A549 (cell line): ENCODE data around the gene ADCYAP1R1.
A peak's percentile ranks its signal among the peaks of the same experiment; 100 is the strongest.

ENCODE experiments used
- BHLHE40 ChIP-seq: IDR thresholded peaks from 2 replicates; pipeline ENCODE4 v1.6.1; 2012; ENCODE audit warnings: low read depth, low read length, inconsistent platforms
- CEBPB ChIP-seq, 2 experiments: fragments of >200 bp in 1 of 2; sonication (Bioruptor Twin) in 1 of 2; formaldehyde crosslinking in 1 of 2; IDR thresholded peaks; 2 replicates each; pipeline ENCODE4 v1.6.1; 2012 to 2016
- EP300 ChIP-seq, 2 experiments: fragments of >200 bp; sonication (Bioruptor Twin); formaldehyde crosslinking; IDR thresholded peaks; 2 replicates in 1 of 2; 3 replicates in 1 of 2; pipeline ENCODE4 v1.6.1; 2016 to 2017
- KDM5A ChIP-seq: fragments of 200-600 bp; sonication (generic); IDR thresholded peaks from 2 replicates; pipeline ENCODE4 v1.6.1; 2016; ENCODE audit warnings: antibody characterized with exemption, mild to moderate bottlenecking
- MAFK ChIP-seq: fragments of 450-650 bp; IDR thresholded peaks from 2 replicates; pipeline ENCODE4 v1.6.1; 2014; ENCODE audit not compliant: partially characterized antibody
- MAZ ChIP-seq: fragments of 150-350 bp; IDR thresholded peaks from 2 replicates; pipeline ENCODE4 v1.6.1; 2014; ENCODE audit warnings: antibody characterized with exemption, low read depth, low read length, borderline replicate concordance
- POLR2A ChIP-seq: IDR thresholded peaks from 2 replicates; pipeline ENCODE4 v1.6.1; 2012; ENCODE audit warnings: mild to moderate bottlenecking, low read length
- RAD21 ChIP-seq, 2 experiments: fragments of >200 bp in 1 of 2; sonication (Bioruptor Twin) in 1 of 2; formaldehyde crosslinking in 1 of 2; IDR thresholded peaks in 1 of 2; conservative IDR thresholded peaks in 1 of 2; 2 replicates in 1 of 2; 3 replicates in 1 of 2; pipeline ENCODE4 v1.6.1; 2012 to 2018; ENCODE audit warnings: inconsistent platforms in 1 of 2
- RARB ChIP-seq: fragments of 250-450 bp; sonication (Bioruptor Pico); IDR thresholded peaks from 2 replicates; pipeline ENCODE4 v1.8.0; 2021; ENCODE audit warnings: mild to moderate bottlenecking, moderate library complexity
- TF ChIP-seq, protein P1 (sequence below): fragments of >200 bp; sonication (Bioruptor Twin); formaldehyde crosslinking; IDR thresholded peaks from 3 replicates; pipeline ENCODE4 v1.5.1; 2016
- TF ChIP-seq, protein P2 (sequence below): IDR thresholded peaks from 2 replicates; pipeline ENCODE4 v1.6.1; 2012

DNA sequence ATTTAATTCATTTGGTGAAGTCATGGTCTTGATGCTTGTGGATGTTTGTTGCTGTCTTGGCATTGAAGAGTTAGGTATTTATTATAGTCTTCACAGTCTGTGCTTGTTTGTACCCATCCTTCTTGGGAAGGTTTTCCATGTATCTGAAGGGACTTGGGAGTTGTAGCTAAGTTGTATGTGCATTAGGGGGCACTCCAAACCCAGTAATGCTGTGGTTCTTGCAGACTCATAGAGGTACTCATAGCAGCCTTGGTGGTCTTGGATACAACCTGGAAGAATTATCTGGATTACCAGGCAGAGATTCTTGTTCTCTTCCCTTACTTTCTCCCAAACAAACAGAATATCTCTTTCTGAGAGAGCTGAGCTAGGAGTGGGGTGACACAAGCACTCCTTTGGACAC, 93.2 kb downstream of the ADCYAP1R1 start:
- no peak for TF ChIP-seq EP300 (IDR thresholded peaks at IDR 0.05)
- no peak for TF ChIP-seq POLR2A
- TF ChIP-seq, protein P1, sequence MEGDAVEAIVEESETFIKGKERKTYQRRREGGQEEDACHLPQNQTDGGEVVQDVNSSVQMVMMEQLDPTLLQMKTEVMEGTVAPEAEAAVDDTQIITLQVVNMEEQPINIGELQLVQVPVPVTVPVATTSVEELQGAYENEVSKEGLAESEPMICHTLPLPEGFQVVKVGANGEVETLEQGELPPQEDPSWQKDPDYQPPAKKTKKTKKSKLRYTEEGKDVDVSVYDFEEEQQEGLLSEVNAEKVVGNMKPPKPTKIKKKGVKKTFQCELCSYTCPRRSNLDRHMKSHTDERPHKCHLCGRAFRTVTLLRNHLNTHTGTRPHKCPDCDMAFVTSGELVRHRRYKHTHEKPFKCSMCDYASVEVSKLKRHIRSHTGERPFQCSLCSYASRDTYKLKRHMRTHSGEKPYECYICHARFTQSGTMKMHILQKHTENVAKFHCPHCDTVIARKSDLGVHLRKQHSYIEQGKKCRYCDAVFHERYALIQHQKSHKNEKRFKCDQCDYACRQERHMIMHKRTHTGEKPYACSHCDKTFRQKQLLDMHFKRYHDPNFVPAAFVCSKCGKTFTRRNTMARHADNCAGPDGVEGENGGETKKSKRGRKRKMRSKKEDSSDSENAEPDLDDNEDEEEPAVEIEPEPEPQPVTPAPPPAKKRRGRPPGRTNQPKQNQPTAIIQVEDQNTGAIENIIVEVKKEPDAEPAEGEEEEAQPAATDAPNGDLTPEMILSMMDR: no peak
- TF ChIP-seq MAFK: no peak
- TF ChIP-seq BHLHE40: no peak
- no peak for TF ChIP-seq CEBPB (IDR thresholded peaks at IDR 0.05)
- TF ChIP-seq, protein P2, sequence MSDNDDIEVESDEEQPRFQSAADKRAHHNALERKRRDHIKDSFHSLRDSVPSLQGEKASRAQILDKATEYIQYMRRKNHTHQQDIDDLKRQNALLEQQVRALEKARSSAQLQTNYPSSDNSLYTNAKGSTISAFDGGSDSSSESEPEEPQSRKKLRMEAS: no peak
- no peak for TF ChIP-seq KDM5A
- TF ChIP-seq RARB (CRISPR knock-in tag): no peak
- peak in 1 of 2 experiments; percentile 38; a peak in 1 of 5 replicates for TF ChIP-seq RAD21 (conservative IDR thresholded peaks at IDR 0.05 in 1 of 2, IDR thresholded peaks at IDR 0.05 in 1 of 2)
- TF ChIP-seq MAZ: no peak
